Measurements from ENCODE around the gene MLIP. TPM values are rescaled to one million over a fixed set of nuclear protein-coding genes. Genes with fewer than 3 reads are reported as not detected.

Gene MLIP
- total RNA-seq, 1 experiment from 2014 or later = not detected

GRCh38 chr6:54094293-54094692 is 16.9 kb upstream of the MLIP start:
- ChIA-PET POLR2A (no interaction called here), CTCF (no interaction called here)
- peaks cover 4% of the 10 kb centered on the region; the same call in 1 of the 2 replicates for H3K4me1 Mint-ChIP-seq
- DNase-seq (ENCODE audit: low spot score) (no peak), ATAC-seq (no peak)
- H3K36me3 Mint-ChIP-seq = no peaks in the 10 kb centered on the region
- no peak overlapping the region for H3K4me3 Mint-ChIP-seq
- TF ChIP-seq EMX1 (CRISPR knock-in tag; IDR thresholded peaks at IDR 0.05) = no peak
- no peak for TF ChIP-seq ZNF423 (CRISPR knock-in tag; IDR thresholded peaks at IDR 0.05)
- TF ChIP-seq, protein P1, sequence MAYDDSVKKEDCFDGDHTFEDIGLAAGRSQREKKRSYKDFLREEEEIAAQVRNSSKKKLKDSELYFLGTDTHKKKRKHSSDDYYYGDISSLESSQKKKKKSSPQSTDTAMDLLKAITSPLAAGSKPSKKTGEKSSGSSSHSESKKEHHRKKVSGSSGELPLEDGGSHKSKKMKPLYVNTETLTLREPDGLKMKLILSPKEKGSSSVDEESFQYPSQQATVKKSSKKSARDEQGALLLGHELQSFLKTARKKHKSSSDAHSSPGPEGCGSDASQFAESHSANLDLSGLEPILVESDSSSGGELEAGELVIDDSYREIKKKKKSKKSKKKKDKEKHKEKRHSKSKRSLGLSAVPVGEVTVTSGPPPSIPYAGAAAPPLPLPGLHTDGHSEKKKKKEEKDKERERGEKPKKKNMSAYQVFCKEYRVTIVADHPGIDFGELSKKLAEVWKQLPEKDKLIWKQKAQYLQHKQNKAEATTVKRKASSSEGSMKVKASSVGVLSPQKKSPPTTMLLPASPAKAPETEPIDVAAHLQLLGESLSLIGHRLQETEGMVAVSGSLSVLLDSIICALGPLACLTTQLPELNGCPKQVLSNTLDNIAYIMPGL (CRISPR knock-in tag; IDR thresholded peaks at IDR 0.05) = no peak
- TF ChIP-seq ZNF121 (CRISPR knock-in tag; IDR thresholded peaks at IDR 0.05) = no peak
- TF ChIP-seq, protein P2, sequence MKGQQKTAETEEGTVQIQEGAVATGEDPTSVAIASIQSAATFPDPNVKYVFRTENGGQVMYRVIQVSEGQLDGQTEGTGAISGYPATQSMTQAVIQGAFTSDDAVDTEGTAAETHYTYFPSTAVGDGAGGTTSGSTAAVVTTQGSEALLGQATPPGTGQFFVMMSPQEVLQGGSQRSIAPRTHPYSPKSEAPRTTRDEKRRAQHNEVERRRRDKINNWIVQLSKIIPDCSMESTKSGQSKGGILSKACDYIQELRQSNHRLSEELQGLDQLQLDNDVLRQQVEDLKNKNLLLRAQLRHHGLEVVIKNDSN (CRISPR knock-in tag; IDR thresholded peaks at IDR 0.05) = no peak
- peaks cover 8% of the 10 kb centered on the region for H3K9me3 Mint-ChIP-seq
- H3K27ac Mint-ChIP-seq = no peak overlapping the region
- H3K27me3 Mint-ChIP-seq (ENCODE audit: low read depth) = no peaks in the 10 kb centered on the region

GRCh38 chr6:54094786-54095185 is 16.5 kb upstream of the MLIP start:
- Mint-ChIP-seq H3K4me3 (no peak overlapping the region), H3K27me3 (ENCODE audit: low read depth) (no peaks in the 10 kb centered on the region), H3K36me3 (no peaks in the 10 kb centered on the region), H3K9me3 (peaks cover 8% of the 10 kb centered on the region), H3K4me1 (peaks cover 4% of the 10 kb centered on the region; the same call in 1 of the 2 replicates), H3K27ac (no peak overlapping the region)
- ChIA-PET CTCF (no interaction called here), POLR2A (no interaction called here)
- no peak for DNase-seq (ENCODE audit: low spot score)
- no peak for ATAC-seq
- TF ChIP-seq NR2C2 (CRISPR knock-in tag; IDR thresholded peaks at IDR 0.05) (no peak), GABPB1 (CRISPR knock-in tag; IDR thresholded peaks at IDR 0.05) (no peak), FOXJ3 (CRISPR knock-in tag; IDR thresholded peaks at IDR 0.05; ENCODE audit: borderline replicate concordance) (no peak), GRHL2 (CRISPR knock-in tag; IDR thresholded peaks at IDR 0.05; ENCODE audit: insufficient replicate concordance, severe bottlenecking) (no peak), RORB (CRISPR knock-in tag; IDR thresholded peaks at IDR 0.05) (no peak), ZNF532 (CRISPR knock-in tag; IDR thresholded peaks at IDR 0.05; ENCODE audit: borderline replicate concordance) (no peak), ZNF423 (CRISPR knock-in tag; IDR thresholded peaks at IDR 0.05) (no peak), E2F1 (CRISPR knock-in tag; IDR thresholded peaks at IDR 0.05) (no peak), FOXK1 (CRISPR knock-in tag; IDR thresholded peaks at IDR 0.05) (no peak), KAT7 (CRISPR knock-in tag; IDR thresholded peaks at IDR 0.05; ENCODE audit: borderline replicate concordance) (no peak), E2F5 (CRISPR knock-in tag; IDR thresholded peaks at IDR 0.05) (no peak), SMAD3 (CRISPR knock-in tag; IDR thresholded peaks at IDR 0.05; ENCODE audit: borderline replicate concordance) (no peak), ZNF263 (CRISPR knock-in tag; IDR thresholded peaks at IDR 0.05; ENCODE audit: low read depth) (no peak), JUN (CRISPR knock-in tag; IDR thresholded peaks at IDR 0.05) (no peak), GTF2I (CRISPR knock-in tag; conservative IDR thresholded peaks at IDR 0.05) (no peak)
- TF ChIP-seq, protein P3, sequence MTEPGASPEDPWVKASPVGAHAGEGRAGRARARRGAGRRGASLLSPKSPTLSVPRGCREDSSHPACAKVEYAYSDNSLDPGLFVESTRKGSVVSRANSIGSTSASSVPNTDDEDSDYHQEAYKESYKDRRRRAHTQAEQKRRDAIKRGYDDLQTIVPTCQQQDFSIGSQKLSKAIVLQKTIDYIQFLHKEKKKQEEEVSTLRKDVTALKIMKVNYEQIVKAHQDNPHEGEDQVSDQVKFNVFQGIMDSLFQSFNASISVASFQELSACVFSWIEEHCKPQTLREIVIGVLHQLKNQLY (CRISPR knock-in tag; IDR thresholded peaks at IDR 0.05) = no peak
- TF ChIP-seq, protein P4, sequence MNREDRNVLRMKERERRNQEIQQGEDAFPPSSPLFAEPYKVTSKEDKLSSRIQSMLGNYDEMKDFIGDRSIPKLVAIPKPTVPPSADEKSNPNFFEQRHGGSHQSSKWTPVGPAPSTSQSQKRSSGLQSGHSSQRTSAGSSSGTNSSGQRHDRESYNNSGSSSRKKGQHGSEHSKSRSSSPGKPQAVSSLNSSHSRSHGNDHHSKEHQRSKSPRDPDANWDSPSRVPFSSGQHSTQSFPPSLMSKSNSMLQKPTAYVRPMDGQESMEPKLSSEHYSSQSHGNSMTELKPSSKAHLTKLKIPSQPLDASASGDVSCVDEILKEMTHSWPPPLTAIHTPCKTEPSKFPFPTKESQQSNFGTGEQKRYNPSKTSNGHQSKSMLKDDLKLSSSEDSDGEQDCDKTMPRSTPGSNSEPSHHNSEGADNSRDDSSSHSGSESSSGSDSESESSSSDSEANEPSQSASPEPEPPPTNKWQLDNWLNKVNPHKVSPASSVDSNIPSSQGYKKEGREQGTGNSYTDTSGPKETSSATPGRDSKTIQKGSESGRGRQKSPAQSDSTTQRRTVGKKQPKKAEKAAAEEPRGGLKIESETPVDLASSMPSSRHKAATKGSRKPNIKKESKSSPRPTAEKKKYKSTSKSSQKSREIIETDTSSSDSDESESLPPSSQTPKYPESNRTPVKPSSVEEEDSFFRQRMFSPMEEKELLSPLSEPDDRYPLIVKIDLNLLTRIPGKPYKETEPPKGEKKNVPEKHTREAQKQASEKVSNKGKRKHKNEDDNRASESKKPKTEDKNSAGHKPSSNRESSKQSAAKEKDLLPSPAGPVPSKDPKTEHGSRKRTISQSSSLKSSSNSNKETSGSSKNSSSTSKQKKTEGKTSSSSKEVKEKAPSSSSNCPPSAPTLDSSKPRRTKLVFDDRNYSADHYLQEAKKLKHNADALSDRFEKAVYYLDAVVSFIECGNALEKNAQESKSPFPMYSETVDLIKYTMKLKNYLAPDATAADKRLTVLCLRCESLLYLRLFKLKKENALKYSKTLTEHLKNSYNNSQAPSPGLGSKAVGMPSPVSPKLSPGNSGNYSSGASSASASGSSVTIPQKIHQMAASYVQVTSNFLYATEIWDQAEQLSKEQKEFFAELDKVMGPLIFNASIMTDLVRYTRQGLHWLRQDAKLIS (CRISPR knock-in tag; IDR thresholded peaks at IDR 0.05; ENCODE audit: borderline replicate concordance) = no peak
